Loucy (cell line): ENCODE measurements around the gene PDE11A.

Source experiments
- CTCF ChIP-seq: fragments of 200-600 bp; sonication (generic); conservative IDR thresholded peaks from 2 replicates; pipeline ENCODE4 v1.5.1; 2014; ENCODE audit warnings: mild to moderate bottlenecking, antibody characterized with exemption, low read length
- EZH2phosphoT487 ChIP-seq: fragments of 200-600 bp; IDR thresholded peaks from 2 replicates; pipeline ENCODE4 v1.6.1; 2018; ENCODE audit warnings: antibody characterized with exemption, mild to moderate bottlenecking, moderate library complexity, borderline replicate concordance

GRCh38 chr2:177592397-177592796 lies 480.2 kb downstream of the PDE11A start:
- TF ChIP-seq EZH2phosphoT487 (no peak), CTCF (no peak)
